ENCODE results near the gene ALDH5A1.

- TF ChIP-seq ZNF274 (IDR thresholded peaks at IDR 0.05; ENCODE audit: insufficient read depth, insufficient read length) (no peak), CTCF (IDR thresholded peaks at IDR 0.05 in 2 of 3, conservative IDR thresholded peaks at IDR 0.05 in 1 of 3; ENCODE audit: control insufficient read depth in 2 of 3, extremely low read depth in 1 of 3, insufficient read depth in 1 of 3, low read depth in 3 of 3, low read length in 3 of 3) (no peak), POLR2AphosphoS5 (IDR thresholded peaks at IDR 0.05; ENCODE audit: low read length) (no peak), RFX5 (IDR thresholded peaks at IDR 0.05; ENCODE audit: low read depth, low read length) (no peak), RAD21 (IDR thresholded peaks at IDR 0.05; ENCODE audit: insufficient read depth, low read depth, low read length) (no peak), REST (IDR thresholded peaks at IDR 0.05; ENCODE audit: low read depth, low read length) (no peak), BACH1 (IDR thresholded peaks at IDR 0.05; ENCODE audit: borderline replicate concordance) (no peak), SKIL (IDR thresholded peaks at IDR 0.05; ENCODE audit: low read depth, poor library complexity, severe bottlenecking) (no peak), EP300 (IDR thresholded peaks at IDR 0.05; ENCODE audit: borderline replicate concordance in 1 of 2, control insufficient read depth in 1 of 2, low read depth in 2 of 2, low read length in 2 of 2) (no peak)
Measured at GRCh38 chr6:24500683-24501082, 5.9 kb downstream of the ALDH5A1 start.
